GM18511 (cell line): Measurements from ENCODE around the gene NXPH3.

Source experiments
- ATAC-seq: cut with Tn5 transposase; IDR thresholded peaks from one replicate; pipeline ENCODE4 v1.9.1; 2021; ENCODE audit warnings: mild to moderate bottlenecking, moderate library complexity; ENCODE audit not compliant: unreplicated experiment

Gene NXPH3

GRCh38 chr17:49618028-49618611 is 42.4 kb downstream of the NXPH3 start:
- ATAC-seq = no peak

- no peak for ATAC-seq
These were observed 45.7 kb downstream of the NXPH3 start for GRCh38 chr17:49621420-49621819.

- ATAC-seq = no peak
These were observed 46.4 kb downstream of the NXPH3 start for GRCh38 chr17:49621946-49622529.

GRCh38 chr17:49624896-49625295 is 49.2 kb downstream of the NXPH3 start:
- ATAC-seq = no peak

GRCh38 chr17:49629447-49629846 is 53.8 kb downstream of the NXPH3 start:
- no peak for ATAC-seq

GRCh38 chr17:49630113-49630900 is 54.6 kb downstream of the NXPH3 start:
- no peak for ATAC-seq

GRCh38 chr17:49631496-49631895 is 55.8 kb downstream of the NXPH3 start:
- no peak for ATAC-seq
